ENCODE data around the gene WASF3.

WASF3 gene

GRCh38 chr13:26557393-26558073 is at the start of gene WASF3:
WASF3 (plus strand) TSS chr13:26557683; CDS start chr13:26642271, 84,588 bp downstream.
- peak; percentile 79 for DNase-seq (ENCODE audit: extremely low read depth, insufficient read length)
- H3K4me3 ChIP-seq (replicated peaks; ENCODE audit: low read depth, low read length) = peak within 1 kb of the TSS; percentile 8
- H3K27me3 ChIP-seq (replicated peaks; ENCODE audit: control insufficient read depth, insufficient read depth, low read length) = peaks cover 3% of the 10 kb centered on the region; the same call in 1 of the 2 replicates
- no peak for TF ChIP-seq CTCF (IDR thresholded peaks at IDR 0.05; ENCODE audit: insufficient read depth, low read length, poor library complexity, severe bottlenecking)
- H3K36me3 ChIP-seq (ENCODE audit: control insufficient read depth, insufficient read depth, low read length) = no peaks in the 10 kb centered on the region

- Histone ChIP-seq H3K27me3 (replicated peaks; ENCODE audit: control insufficient read depth, insufficient read depth, low read length) (no peaks in the 10 kb centered on the region), H3K4me3 (replicated peaks; ENCODE audit: low read depth, low read length) (no peak overlapping the region), H3K36me3 (ENCODE audit: control insufficient read depth, insufficient read depth, low read length) (no peaks in the 10 kb centered on the region)
- no peak for DNase-seq (ENCODE audit: extremely low read depth, insufficient read length)
- no peak for TF ChIP-seq CTCF (IDR thresholded peaks at IDR 0.05; ENCODE audit: insufficient read depth, low read length, poor library complexity, severe bottlenecking)
Measured at GRCh38 chr13:26508885-26509284, 48.6 kb upstream of the WASF3 start.

GRCh38 chr13:26509491-26509890 is 48.0 kb upstream of the WASF3 start:
- DNase-seq (ENCODE audit: extremely low read depth, insufficient read length) = no peak
- Histone ChIP-seq H3K27me3 (replicated peaks; ENCODE audit: control insufficient read depth, insufficient read depth, low read length) (no peaks in the 10 kb centered on the region), H3K4me3 (replicated peaks; ENCODE audit: low read depth, low read length) (no peak overlapping the region), H3K36me3 (ENCODE audit: control insufficient read depth, insufficient read depth, low read length) (no peaks in the 10 kb centered on the region)
- no peak for TF ChIP-seq CTCF (IDR thresholded peaks at IDR 0.05; ENCODE audit: insufficient read depth, low read length, poor library complexity, severe bottlenecking)

GRCh38 chr13:26513931-26514330 is 43.6 kb upstream of the WASF3 start:
- Histone ChIP-seq H3K27me3 (replicated peaks; ENCODE audit: control insufficient read depth, insufficient read depth, low read length) (no peaks in the 10 kb centered on the region; the same call in 1 of the 2 replicates), H3K4me3 (replicated peaks; ENCODE audit: low read depth, low read length) (no peak overlapping the region), H3K36me3 (ENCODE audit: control insufficient read depth, insufficient read depth, low read length) (no peaks in the 10 kb centered on the region)
- TF ChIP-seq CTCF (IDR thresholded peaks at IDR 0.05; ENCODE audit: insufficient read depth, low read length, poor library complexity, severe bottlenecking) = no peak
- no peak for DNase-seq (ENCODE audit: extremely low read depth, insufficient read length)

GRCh38 chr13:26515721-26516120 is 41.8 kb upstream of the WASF3 start:
- Histone ChIP-seq H3K4me3 (replicated peaks; ENCODE audit: low read depth, low read length) (no peak overlapping the region), H3K27me3 (replicated peaks; ENCODE audit: control insufficient read depth, insufficient read depth, low read length) (no peaks in the 10 kb centered on the region; the same call in 1 of the 2 replicates), H3K36me3 (ENCODE audit: control insufficient read depth, insufficient read depth, low read length) (no peaks in the 10 kb centered on the region)
- DNase-seq (ENCODE audit: extremely low read depth, insufficient read length) = no peak
- no peak for TF ChIP-seq CTCF (IDR thresholded peaks at IDR 0.05; ENCODE audit: insufficient read depth, low read length, poor library complexity, severe bottlenecking)

Measured in GM06990 (cell line).